Measurements from ENCODE around the gene C1orf52.

Gene C1orf52

DNA sequence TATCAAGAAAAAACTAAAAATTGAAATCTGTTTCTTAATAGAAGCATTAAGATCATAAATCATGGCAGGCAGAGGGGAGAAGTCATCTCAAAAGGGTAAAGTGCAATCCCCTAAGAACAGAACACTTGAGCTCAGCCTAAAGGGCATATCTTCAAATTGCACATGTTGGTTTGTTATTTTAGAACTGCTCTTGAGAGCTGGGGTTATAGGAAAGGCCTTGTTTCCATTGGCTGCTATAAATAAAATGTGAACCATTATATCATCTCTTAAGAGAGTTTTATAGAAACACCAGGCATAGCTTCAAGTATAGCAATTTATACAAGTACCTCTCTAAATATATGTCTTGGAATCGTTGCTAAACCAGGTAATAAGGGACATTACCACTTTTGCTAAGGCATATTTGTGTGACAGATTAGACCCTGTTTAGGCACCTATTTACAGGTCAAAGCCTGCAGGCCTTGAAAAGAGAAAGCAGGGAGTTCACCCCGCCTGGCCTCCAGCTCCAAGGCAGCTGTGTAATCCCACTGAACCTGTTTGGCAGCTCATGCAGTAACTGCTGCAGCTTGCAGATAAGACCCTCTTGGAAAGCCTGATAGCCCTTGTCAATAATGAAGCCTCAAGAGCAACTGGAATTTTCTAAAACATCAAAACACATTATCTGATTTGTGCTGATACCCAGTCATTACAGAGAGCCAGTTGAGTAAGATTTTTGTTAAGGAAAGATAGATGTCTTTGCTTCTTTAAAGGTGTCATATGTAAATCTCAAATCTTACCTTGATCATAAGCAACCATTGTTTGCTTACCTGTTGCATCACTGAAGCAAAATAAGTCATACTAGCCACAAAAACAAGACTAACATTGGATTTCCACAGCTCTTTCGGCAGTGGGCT is 34.5 kb downstream of the C1orf52 start:
- DNase-seq (ENCODE audit: insufficient read length, low spot score) = no peak
- FAIRE-seq = no peak
- no peak for TF ChIP-seq TAF1 (IDR thresholded peaks at IDR 0.05; ENCODE audit: low read depth, low read length)

DNA sequence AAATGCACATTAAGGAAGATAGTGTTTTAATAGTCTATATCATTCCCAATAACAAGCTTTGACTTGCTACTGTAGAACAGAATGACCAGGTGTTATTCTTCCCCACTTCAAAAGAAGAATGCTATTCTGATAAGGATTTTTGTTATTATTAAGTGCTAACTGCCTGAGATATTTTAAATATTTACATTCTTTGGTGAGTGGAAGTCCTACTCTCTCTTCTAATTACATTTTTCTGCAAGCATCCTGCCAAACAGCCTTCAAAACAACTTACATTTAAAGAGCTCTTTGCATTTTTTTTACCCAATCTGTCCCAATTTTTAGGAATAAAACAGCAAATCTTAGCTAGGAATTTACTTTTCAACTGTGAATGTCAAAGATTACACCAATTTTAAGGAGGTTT is 35.2 kb downstream of the C1orf52 start:
- FAIRE-seq = no peak
- no peak for DNase-seq (ENCODE audit: insufficient read length, low spot score)
- TF ChIP-seq POU2F2 (IDR thresholded peaks at IDR 0.05; ENCODE audit: low read depth, low read length) = no peak
- TF ChIP-seq SPI1 (IDR thresholded peaks at IDR 0.05; ENCODE audit: low read depth, low read length) = no peak
- no peak for TF ChIP-seq TAF1 (IDR thresholded peaks at IDR 0.05; ENCODE audit: low read depth, low read length)
- no peak for TF ChIP-seq POLR2A (IDR thresholded peaks at IDR 0.05; ENCODE audit: low read depth, low read length)
- no peak for TF ChIP-seq PAX5 (IDR thresholded peaks at IDR 0.05; ENCODE audit: insufficient read depth, low read length, severe bottlenecking)
- no peak for TF ChIP-seq POLR2AphosphoS5 (IDR thresholded peaks at IDR 0.05; ENCODE audit: low read depth, low read length)

DNA sequence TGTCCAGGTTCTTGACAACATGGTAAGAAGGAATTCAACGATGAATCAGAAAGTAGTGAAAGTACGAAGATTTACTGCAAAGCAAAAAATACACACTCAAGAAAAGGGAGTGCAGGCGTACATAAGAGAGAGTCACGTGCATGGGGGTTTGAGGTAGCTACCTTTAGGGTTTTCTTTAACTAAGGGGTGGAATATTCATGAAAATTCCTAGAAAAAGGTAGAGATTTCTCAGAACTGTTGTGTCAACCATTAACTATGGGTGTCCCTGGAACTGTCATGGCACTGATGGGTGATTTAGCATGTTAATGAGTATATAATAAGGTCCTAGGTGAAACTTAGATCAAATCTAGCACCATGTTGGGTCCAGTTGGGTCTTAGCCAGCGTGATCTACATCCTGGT is 36.1 kb downstream of the C1orf52 start:
- DNase-seq (ENCODE audit: insufficient read length, low spot score) (no peak), FAIRE-seq (no peak)
- TF ChIP-seq POU2F2 (IDR thresholded peaks at IDR 0.05; ENCODE audit: low read depth, low read length) = no peak

DNA sequence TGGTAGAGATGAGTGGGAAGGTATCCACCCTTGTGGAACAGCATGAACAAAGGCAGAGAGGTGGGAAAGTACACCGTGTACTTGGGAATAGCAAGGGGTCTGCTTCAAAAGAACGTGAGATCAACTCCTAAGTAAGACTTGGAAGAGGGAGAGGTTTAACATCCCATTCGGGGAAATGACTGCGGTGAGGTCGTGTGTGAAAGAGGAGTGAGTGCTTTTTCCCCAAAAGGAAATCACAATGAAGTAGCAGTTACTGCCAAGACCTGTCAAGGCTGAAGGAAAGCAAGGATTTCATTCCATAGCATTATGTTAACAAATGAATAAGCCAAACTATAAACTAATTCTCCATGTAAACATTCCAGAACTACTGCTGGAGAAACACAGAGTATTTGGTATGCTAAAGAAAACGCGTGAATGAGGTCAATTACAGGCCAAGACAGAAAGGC is 38.7 kb downstream of the C1orf52 start:
- FAIRE-seq (no peak), DNase-seq (ENCODE audit: insufficient read length, low spot score) (no peak)
- no peak for TF ChIP-seq SPI1 (IDR thresholded peaks at IDR 0.05; ENCODE audit: low read depth, low read length)
- TF ChIP-seq POLR2A (IDR thresholded peaks at IDR 0.05; ENCODE audit: low read depth, low read length) = no peak
- TF ChIP-seq POU2F2 (IDR thresholded peaks at IDR 0.05; ENCODE audit: low read depth, low read length) = no peak
- no peak for TF ChIP-seq PAX5 (IDR thresholded peaks at IDR 0.05; ENCODE audit: insufficient read depth, low read length, severe bottlenecking)
- no peak for TF ChIP-seq TAF1 (IDR thresholded peaks at IDR 0.05; ENCODE audit: low read depth, low read length)
- TF ChIP-seq POLR2AphosphoS5 (IDR thresholded peaks at IDR 0.05; ENCODE audit: low read depth, low read length) = no peak

DNA sequence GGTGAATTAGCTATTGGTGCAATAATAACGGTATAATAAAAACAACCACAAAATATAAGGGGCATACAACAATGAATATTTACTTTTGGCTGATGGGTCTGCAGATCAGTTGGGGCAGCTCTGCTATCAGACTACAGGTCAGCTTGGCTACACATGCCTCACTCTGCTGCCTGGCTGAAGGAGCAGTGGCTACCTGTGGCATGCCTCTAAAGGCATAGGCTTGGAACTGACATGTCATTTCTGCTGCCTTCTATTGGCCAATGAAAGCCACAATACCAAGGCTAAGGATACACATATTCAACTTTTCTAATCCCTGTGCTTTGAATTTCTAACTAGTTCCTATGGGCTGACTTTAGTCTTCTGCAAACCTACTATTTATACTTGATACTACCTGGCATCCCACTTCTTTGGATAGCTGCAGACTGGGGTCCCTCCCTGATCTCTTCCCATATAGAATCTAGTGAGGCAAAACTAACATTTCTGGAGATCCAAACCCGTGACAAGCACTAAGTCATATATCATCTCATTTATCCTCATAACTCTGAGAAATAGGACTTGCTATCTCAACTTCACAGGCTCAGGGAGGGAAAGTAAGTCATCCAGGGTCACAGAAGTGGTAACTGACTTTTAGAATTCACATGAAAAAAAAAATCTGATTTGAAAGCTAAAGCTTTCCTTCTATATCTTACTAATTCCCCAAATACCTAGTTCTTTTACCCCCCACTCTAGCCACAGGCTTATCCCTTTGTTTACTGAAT is 39.4 kb downstream of the C1orf52 start:
- FAIRE-seq (no peak), DNase-seq (ENCODE audit: insufficient read length, low spot score) (no peak)
- no peak for TF ChIP-seq POLR2AphosphoS5 (IDR thresholded peaks at IDR 0.05; ENCODE audit: low read depth, low read length)
- TF ChIP-seq POU2F2 (IDR thresholded peaks at IDR 0.05; ENCODE audit: low read depth, low read length) = no peak
- TF ChIP-seq TAF1 (IDR thresholded peaks at IDR 0.05; ENCODE audit: low read depth, low read length) = no peak
- TF ChIP-seq PAX5 (IDR thresholded peaks at IDR 0.05; ENCODE audit: insufficient read depth, low read length, severe bottlenecking) = no peak
- no peak for TF ChIP-seq SPI1 (IDR thresholded peaks at IDR 0.05; ENCODE audit: low read depth, low read length)
- TF ChIP-seq POLR2A (IDR thresholded peaks at IDR 0.05; ENCODE audit: low read depth, low read length) = no peak

DNA sequence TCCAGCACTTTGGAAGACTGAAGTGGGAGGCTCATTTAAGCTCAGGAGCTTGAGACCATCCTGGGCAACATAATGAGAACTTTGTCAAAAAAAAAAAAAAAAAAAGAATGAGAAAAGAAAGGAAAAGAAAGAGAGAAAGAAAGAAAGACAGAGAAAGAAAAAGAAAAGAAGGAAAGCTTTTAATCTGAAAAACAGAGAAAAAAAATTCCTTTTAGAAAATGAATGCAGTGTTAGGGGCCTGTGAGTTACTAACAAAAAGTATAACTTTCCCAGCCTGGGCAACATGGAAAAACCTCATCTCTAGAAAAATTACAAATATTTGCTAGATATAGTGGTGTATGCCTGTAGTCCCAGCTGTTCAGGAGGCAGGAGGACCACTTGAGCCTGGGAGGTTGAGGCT is 42.8 kb downstream of the C1orf52 start:
- FAIRE-seq (no peak), DNase-seq (ENCODE audit: insufficient read length, low spot score) (no peak)
- no peak for TF ChIP-seq POLR2AphosphoS5 (IDR thresholded peaks at IDR 0.05; ENCODE audit: low read depth, low read length)
- no peak for TF ChIP-seq TAF1 (IDR thresholded peaks at IDR 0.05; ENCODE audit: low read depth, low read length)
- TF ChIP-seq POLR2A (IDR thresholded peaks at IDR 0.05; ENCODE audit: low read depth, low read length) = no peak

DNA sequence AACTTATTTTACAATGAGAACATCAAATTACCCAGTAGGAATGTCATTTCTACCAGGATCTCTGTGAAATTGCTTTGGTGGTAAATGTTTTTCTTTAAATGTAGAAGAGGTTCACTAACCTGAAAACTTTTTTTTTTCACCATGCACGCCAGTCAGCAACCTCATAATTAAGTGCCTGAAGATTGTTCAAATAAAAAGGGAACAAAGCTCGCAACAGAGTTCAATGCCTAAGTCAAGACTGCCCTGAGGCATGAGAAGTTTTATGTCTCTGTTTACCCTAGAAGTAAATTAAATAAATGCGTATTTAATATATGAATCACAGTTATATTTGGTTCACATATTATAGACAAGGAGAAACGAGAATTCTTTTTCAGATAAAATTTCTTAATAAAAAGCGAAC is 44.8 kb downstream of the C1orf52 start:
- FAIRE-seq = no peak
- TF ChIP-seq TAF1 (IDR thresholded peaks at IDR 0.05; ENCODE audit: low read depth, low read length) = no peak
- no peak for TF ChIP-seq SPI1 (IDR thresholded peaks at IDR 0.05; ENCODE audit: low read depth, low read length)
- no peak for TF ChIP-seq PAX5 (IDR thresholded peaks at IDR 0.05; ENCODE audit: insufficient read depth, low read length, severe bottlenecking)
- no peak for DNase-seq (ENCODE audit: insufficient read length, low spot score)

DNA sequence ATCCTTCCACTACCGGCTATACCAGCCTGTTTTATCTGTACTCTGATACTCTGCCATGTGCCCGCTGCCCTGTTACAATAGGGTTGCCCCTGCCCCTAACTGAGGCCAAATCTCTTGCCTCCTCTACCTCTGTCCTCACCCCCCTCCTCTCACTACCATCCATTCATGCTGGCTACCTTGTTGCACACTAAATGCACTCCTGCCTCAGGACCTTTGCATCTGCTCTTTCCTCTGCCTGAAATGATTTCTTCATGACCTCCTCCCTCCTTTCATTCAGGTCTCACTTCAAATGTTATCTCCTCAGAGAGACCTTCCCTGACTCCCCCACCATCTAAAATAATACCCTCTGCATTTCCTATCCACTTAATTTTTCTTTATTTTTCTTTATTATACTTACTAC is 51.0 kb downstream of the C1orf52 start:
- TF ChIP-seq TAF1 (IDR thresholded peaks at IDR 0.05; ENCODE audit: low read depth, low read length) (no peak), PAX5 (IDR thresholded peaks at IDR 0.05; ENCODE audit: insufficient read depth, low read length, severe bottlenecking) (no peak), POU2F2 (IDR thresholded peaks at IDR 0.05; ENCODE audit: low read depth, low read length) (no peak), SPI1 (IDR thresholded peaks at IDR 0.05; ENCODE audit: low read depth, low read length) (no peak), POLR2AphosphoS5 (IDR thresholded peaks at IDR 0.05; ENCODE audit: low read depth, low read length) (no peak), POLR2A (IDR thresholded peaks at IDR 0.05; ENCODE audit: low read depth, low read length) (no peak)
- DNase-seq (ENCODE audit: insufficient read length, low spot score) (no peak), FAIRE-seq (no peak)

DNA sequence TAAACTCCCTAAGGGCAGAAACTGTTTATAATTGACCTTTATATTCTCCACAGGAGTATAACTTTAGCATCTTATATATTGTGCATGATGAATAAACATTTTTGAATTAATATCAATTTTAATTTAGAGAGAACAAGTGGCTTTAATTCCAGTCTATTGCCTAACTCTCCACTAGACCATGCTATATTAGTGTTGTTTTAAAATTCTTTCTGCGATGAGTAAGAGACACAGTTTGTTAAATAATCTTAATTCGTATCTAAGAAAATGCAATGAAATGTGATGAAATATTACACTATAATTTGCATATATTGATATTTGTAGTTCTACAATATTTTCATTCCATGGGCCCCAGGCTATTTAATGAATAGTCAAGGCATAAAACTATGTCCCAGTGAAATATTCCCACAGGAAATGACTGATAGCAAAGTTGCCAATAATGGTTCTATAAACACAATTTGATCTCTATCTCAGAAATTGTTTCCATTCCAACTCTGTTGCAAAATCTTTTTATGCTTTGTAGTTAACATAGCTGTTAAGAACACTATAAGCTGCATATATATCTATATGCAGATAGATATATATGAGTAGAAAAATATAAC is 55.8 kb downstream of the C1orf52 start:
- DNase-seq (ENCODE audit: insufficient read length, low spot score) = no peak
- FAIRE-seq = no peak
- TF ChIP-seq POLR2A (IDR thresholded peaks at IDR 0.05; ENCODE audit: low read depth, low read length) (no peak), POU2F2 (IDR thresholded peaks at IDR 0.05; ENCODE audit: low read depth, low read length) (no peak), TAF1 (IDR thresholded peaks at IDR 0.05; ENCODE audit: low read depth, low read length) (no peak), PAX5 (IDR thresholded peaks at IDR 0.05; ENCODE audit: insufficient read depth, low read length, severe bottlenecking) (no peak), SPI1 (IDR thresholded peaks at IDR 0.05; ENCODE audit: low read depth, low read length) (no peak), POLR2AphosphoS5 (IDR thresholded peaks at IDR 0.05; ENCODE audit: low read depth, low read length) (no peak)

DNA sequence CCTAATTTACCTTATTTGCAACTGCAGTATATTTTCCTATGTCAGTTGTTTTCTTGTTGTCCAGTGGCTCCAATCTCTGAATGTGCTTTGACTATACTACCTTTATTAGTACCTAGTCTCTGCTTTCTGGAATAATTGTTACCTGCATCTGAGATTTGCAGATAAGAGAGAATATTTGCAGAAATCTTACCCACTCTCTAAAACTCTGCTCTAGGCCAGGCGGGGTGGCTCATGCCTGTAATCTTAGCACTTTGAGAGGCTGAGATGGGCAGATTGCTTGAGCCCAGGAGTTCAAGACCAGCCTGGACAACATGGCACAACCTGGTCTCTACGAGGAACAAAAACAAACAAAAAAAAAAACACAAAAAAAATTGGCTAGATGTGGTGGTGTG is 56.6 kb downstream of the C1orf52 start:
- DNase-seq (ENCODE audit: insufficient read length, low spot score) = no peak
- TF ChIP-seq POLR2A (IDR thresholded peaks at IDR 0.05; ENCODE audit: low read depth, low read length) (no peak), POU2F2 (IDR thresholded peaks at IDR 0.05; ENCODE audit: low read depth, low read length) (no peak), PAX5 (IDR thresholded peaks at IDR 0.05; ENCODE audit: insufficient read depth, low read length, severe bottlenecking) (no peak), SPI1 (IDR thresholded peaks at IDR 0.05; ENCODE audit: low read depth, low read length) (no peak), POLR2AphosphoS5 (IDR thresholded peaks at IDR 0.05; ENCODE audit: low read depth, low read length) (no peak), TAF1 (IDR thresholded peaks at IDR 0.05; ENCODE audit: low read depth, low read length) (no peak)
- no peak for FAIRE-seq
